ENCODE measurements around the gene TESK1. TPM values are rescaled to one million over a fixed set of nuclear protein-coding genes. Genes with fewer than 3 reads are reported as not detected.

Gene TESK1
- total and polyA plus RNA-seq, 4 donors = 3.7 to 12.5 (median 6.8) TPM

GRCh38 chr9:35606726-35607125 lies 1.7 kb downstream of the TESK1 start:
- no peaks in the 10 kb centered on the region for H3K27me3 ChIP-seq (ENCODE audit: control insufficient read depth in 4 of 4, insufficient read depth in 4 of 4, low read length in 3 of 4)
- H3K36me3 ChIP-seq (ENCODE audit: control insufficient read depth in 4 of 4, insufficient read depth in 3 of 4, low read depth in 1 of 4, low read length in 3 of 4) = peaks cover 3 to 19% (median 8%) of the 10 kb centered on the region in 4 donors
- no peak overlapping the region for H3K4me3 ChIP-seq (ENCODE audit: low read depth in 1 of 3, low read length in 3 of 3)
- H3K9me3 ChIP-seq (ENCODE audit: control insufficient read depth in 4 of 4, low read length in 3 of 4) = no peaks in the 10 kb centered on the region
- TF ChIP-seq RXRA (IDR thresholded peaks at IDR 0.05) (no peak), FOXA2 (IDR thresholded peaks at IDR 0.05) (no peak), RAD21 (IDR thresholded peaks at IDR 0.05) (no peak)
- no peak overlapping the region for H3K9ac ChIP-seq (ENCODE audit: low read depth in 1 of 2, low read length in 2 of 2)
- DNase-seq (ENCODE audit: low spot score) = no peak
- no peak overlapping the region for H3K27ac ChIP-seq (ENCODE audit: low read depth in 1 of 2, low read length in 2 of 2)
- H3K4me1 ChIP-seq (ENCODE audit: control insufficient read depth in 4 of 4, insufficient read depth in 4 of 4, low read length in 3 of 4) = peaks cover 7 to 35% (median 23%) of the 10 kb centered on the region in 4 donors
- 93% methylated on average over 7 of the region's 7 CpGs for WGBS

GRCh38 chr9:35608221-35608620 lies 3.2 kb downstream of the TESK1 start:
- Histone ChIP-seq H3K9ac (ENCODE audit: low read depth in 1 of 2, low read length in 2 of 2) (no peak overlapping the region), H3K27ac (ENCODE audit: low read depth in 1 of 2, low read length in 2 of 2) (no peak overlapping the region), H3K27me3 (ENCODE audit: control insufficient read depth in 4 of 4, insufficient read depth in 4 of 4, low read length in 3 of 4) (no peaks in the 10 kb centered on the region), H3K36me3 (ENCODE audit: control insufficient read depth in 4 of 4, insufficient read depth in 3 of 4, low read depth in 1 of 4, low read length in 3 of 4) (peaks cover 3 to 19% (median 8%) of the 10 kb centered on the region in 4 donors), H3K9me3 (ENCODE audit: control insufficient read depth in 4 of 4, low read length in 3 of 4) (no peaks in the 10 kb centered on the region), H3K4me3 (ENCODE audit: low read depth in 1 of 3, low read length in 3 of 3) (no peak overlapping the region), H3K4me1 (ENCODE audit: control insufficient read depth in 4 of 4, insufficient read depth in 4 of 4, low read length in 3 of 4) (peaks cover 7 to 29% (median 21%) of the 10 kb centered on the region in 4 donors)
- no peak for DNase-seq (ENCODE audit: low spot score)
- 92% methylated on average over 7 of the region's 7 CpGs for WGBS
- TF ChIP-seq FOXA1 (IDR thresholded peaks at IDR 0.05) (no peak), CTCF (IDR thresholded peaks at IDR 0.05; ENCODE audit: low read depth, low read length, missing input control) (no peak), EGR1 (IDR thresholded peaks at IDR 0.05; ENCODE audit: low read depth in 2 of 2) (no peak), MAX (IDR thresholded peaks at IDR 0.05) (no peak), HNF4A (conservative IDR thresholded peaks at IDR 0.05) (no peak), JUND (IDR thresholded peaks at IDR 0.05) (no peak), TAF1 (conservative IDR thresholded peaks at IDR 0.05) (no peak)
- TF ChIP-seq, protein P1, sequence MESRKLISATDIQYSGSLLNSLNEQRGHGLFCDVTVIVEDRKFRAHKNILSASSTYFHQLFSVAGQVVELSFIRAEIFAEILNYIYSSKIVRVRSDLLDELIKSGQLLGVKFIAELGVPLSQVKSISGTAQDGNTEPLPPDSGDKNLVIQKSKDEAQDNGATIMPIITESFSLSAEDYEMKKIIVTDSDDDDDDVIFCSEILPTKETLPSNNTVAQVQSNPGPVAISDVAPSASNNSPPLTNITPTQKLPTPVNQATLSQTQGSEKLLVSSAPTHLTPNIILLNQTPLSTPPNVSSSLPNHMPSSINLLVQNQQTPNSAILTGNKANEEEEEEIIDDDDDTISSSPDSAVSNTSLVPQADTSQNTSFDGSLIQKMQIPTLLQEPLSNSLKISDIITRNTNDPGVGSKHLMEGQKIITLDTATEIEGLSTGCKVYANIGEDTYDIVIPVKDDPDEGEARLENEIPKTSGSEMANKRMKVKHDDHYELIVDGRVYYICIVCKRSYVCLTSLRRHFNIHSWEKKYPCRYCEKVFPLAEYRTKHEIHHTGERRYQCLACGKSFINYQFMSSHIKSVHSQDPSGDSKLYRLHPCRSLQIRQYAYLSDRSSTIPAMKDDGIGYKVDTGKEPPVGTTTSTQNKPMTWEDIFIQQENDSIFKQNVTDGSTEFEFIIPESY (IDR thresholded peaks at IDR 0.05) = no peak

GRCh38 chr9:35609001-35609819 lies 4.1 kb downstream of the TESK1 start:
- Histone ChIP-seq H3K36me3 (ENCODE audit: control insufficient read depth in 4 of 4, insufficient read depth in 3 of 4, low read depth in 1 of 4, low read length in 3 of 4) (peaks cover 3 to 19% (median 8%) of the 10 kb centered on the region in 4 donors), H3K9ac (ENCODE audit: low read depth in 1 of 2, low read length in 2 of 2) (no peak overlapping the region), H3K4me1 (ENCODE audit: control insufficient read depth in 4 of 4, insufficient read depth in 4 of 4, low read length in 3 of 4) (peaks cover 7 to 23% (median 17%) of the 10 kb centered on the region in 4 donors), H3K4me3 (ENCODE audit: low read depth in 1 of 3, low read length in 3 of 3) (no peak overlapping the region), H3K9me3 (ENCODE audit: control insufficient read depth in 4 of 4, low read length in 3 of 4) (no peaks in the 10 kb centered on the region), H3K27ac (ENCODE audit: low read depth in 1 of 2, low read length in 2 of 2) (no peak overlapping the region), H3K27me3 (ENCODE audit: control insufficient read depth in 4 of 4, insufficient read depth in 4 of 4, low read length in 3 of 4) (no peaks in the 10 kb centered on the region)
- DNase-seq (ENCODE audit: low spot score) = no peak
- TF ChIP-seq TAF1 (conservative IDR thresholded peaks at IDR 0.05) (no peak), JUND (IDR thresholded peaks at IDR 0.05) (no peak), GABPA (IDR thresholded peaks at IDR 0.05 in 1 of 2, conservative IDR thresholded peaks at IDR 0.05 in 1 of 2) (no peak), CTCF (IDR thresholded peaks at IDR 0.05; ENCODE audit: low read depth, low read length, missing input control) (no peak), FOXA1 (IDR thresholded peaks at IDR 0.05) (no peak), SP1 (IDR thresholded peaks at IDR 0.05) (no peak), FOXA2 (IDR thresholded peaks at IDR 0.05) (no peak), EGR1 (IDR thresholded peaks at IDR 0.05; ENCODE audit: low read depth in 2 of 2) (no peak), HNF4G (IDR thresholded peaks at IDR 0.05) (no peak), MAX (IDR thresholded peaks at IDR 0.05) (no peak), YY1 (IDR thresholded peaks at IDR 0.05) (no peak), NR2F2 (IDR thresholded peaks at IDR 0.05) (no peak)
- TF ChIP-seq, protein P1 (IDR thresholded peaks at IDR 0.05) = no peak
- TF ChIP-seq, protein P2, sequence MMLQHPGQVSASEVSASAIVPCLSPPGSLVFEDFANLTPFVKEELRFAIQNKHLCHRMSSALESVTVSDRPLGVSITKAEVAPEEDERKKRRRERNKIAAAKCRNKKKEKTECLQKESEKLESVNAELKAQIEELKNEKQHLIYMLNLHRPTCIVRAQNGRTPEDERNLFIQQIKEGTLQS (IDR thresholded peaks at IDR 0.05) = no peak
- 93% methylated on average over 31 of the region's 31 CpGs for WGBS
